HUES6 (cell line): Measurements from ENCODE around the gene OLFM1.
A peak's percentile ranks its signal among the peaks of the same experiment; 100 is the strongest.

Source experiments
- H3K27ac ChIP-seq: 2 replicates; pipeline ENCODE4 v1.7.0; 2013; ENCODE audit warnings: low read depth, mild to moderate bottlenecking, low read length, inconsistent platforms
- H3K27me3 ChIP-seq: 2 replicates; pipeline ENCODE4 v1.6.1; 2013; ENCODE audit warnings: low read length; ENCODE audit not compliant: control insufficient read depth, insufficient read depth
- H3K36me3 ChIP-seq: 2 replicates; pipeline ENCODE4 v1.6.1; 2013; ENCODE audit warnings: low read length; ENCODE audit not compliant: control insufficient read depth, insufficient read depth
- H3K4me1 ChIP-seq: 2 replicates; pipeline ENCODE4 v1.6.1; 2013; ENCODE audit warnings: low read length; ENCODE audit not compliant: control insufficient read depth, insufficient read depth
- H3K4me3 ChIP-seq: 2 replicates; pipeline ENCODE4 v1.5.1; 2013; ENCODE audit warnings: low read depth, low read length
- H3K9ac ChIP-seq: one replicate; pipeline ENCODE4 v1.6.1; 2013; ENCODE audit warnings: mild to moderate bottlenecking, low read length
- H3K9me3 ChIP-seq: 2 replicates; pipeline ENCODE4 v1.6.1; 2013; ENCODE audit warnings: low read depth, low read length; ENCODE audit not compliant: control insufficient read depth, insufficient read depth

OLFM1 gene

DNA sequence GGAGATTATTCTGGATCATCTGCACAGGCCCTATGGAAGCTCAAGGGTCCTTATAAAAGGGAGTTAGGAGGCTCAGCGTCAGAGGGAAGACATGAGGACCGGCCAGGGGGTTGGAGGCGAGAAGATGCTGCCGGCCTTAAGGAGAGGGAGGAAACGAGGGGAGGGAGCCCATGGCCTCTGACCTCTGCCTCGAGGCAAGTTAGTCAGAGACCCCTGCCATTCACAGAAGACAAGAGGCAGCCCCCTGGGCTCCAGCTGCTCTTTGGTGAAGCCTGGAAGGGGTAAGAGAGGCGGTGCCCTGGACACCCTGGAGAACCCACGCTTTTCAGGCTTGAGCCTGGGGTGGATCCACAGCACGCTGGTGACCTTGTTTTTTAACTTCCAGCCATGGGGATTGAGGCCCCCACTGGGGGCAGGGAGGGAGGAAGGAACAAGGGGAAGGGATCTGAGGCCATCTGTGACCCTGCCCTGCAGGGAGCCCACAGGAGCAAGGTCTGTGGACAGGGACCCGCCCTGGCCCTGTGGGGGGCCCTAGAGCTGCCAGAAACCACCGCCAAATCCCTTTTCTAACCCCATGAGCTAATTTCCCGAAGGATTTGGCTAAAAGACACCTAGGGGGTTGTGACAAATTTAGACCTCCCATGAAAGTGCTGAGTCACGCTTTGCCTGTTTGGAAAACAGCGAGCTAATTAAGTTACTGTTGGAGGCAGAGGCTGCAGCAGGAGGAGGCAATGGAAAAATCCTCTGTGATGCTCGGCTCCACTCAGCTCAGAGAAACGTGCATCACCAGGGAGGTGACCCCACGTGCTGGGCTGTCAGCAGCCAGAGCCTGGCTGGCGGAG, 49.7 kb downstream of the OLFM1 start:
- Histone ChIP-seq H3K4me3 (no peak overlapping the region), H3K36me3 (no peaks in the 10 kb centered on the region), H3K4me1 (peaks cover 21% of the 10 kb centered on the region), H3K27ac (peak overlapping the region; percentile 43; the same call in 1 of the 2 replicates), H3K9ac (peak overlapping the region; percentile 32), H3K9me3 (peaks cover 44% of the 10 kb centered on the region), H3K27me3 (no peaks in the 10 kb centered on the region)

DNA sequence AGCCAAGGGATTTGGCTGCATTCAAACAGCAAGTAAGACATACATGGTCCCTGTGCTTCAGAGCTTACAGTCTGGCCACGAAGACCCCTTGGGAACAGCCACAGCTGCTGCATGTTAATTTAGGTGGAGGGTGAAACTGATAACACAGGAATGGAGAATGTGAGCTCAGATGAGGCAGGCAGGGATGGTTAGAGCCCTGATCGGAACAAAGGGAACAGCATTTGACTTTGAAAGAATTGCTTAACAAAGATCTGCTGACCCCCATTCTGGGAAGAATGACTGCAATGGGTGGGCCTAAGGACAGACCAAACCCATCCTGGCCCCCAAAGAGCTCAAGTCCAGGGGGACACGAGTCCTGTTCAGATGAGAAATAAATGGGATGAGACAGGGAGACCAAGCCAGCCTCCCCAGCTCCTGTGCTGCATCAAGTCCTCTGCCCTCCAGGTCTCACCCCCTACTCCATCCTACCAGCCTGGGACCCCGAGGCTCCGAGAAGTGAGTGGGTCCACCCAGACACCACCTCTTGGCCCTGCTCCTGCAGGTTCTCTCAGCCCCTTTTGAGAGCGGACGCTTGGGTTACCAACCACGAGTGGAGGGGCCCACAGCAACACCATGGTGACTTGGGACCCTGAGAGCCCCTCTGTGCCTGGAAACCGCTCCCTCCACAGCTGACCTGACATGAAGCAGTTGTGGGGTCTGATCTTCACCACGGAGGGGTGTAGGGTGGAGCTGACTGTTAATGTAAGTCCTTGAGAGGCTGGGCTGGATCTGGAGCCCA, 50.8 kb downstream of the OLFM1 start:
- H3K4me3 ChIP-seq = no peak overlapping the region
- peak overlapping the region; percentile 32 for H3K9ac ChIP-seq
- H3K36me3 ChIP-seq = no peaks in the 10 kb centered on the region
- peaks cover 44% of the 10 kb centered on the region for H3K9me3 ChIP-seq
- H3K27me3 ChIP-seq = no peaks in the 10 kb centered on the region
- H3K27ac ChIP-seq = no peak overlapping the region; the same call in 1 of the 2 replicates
- peaks cover 13% of the 10 kb centered on the region for H3K4me1 ChIP-seq

DNA sequence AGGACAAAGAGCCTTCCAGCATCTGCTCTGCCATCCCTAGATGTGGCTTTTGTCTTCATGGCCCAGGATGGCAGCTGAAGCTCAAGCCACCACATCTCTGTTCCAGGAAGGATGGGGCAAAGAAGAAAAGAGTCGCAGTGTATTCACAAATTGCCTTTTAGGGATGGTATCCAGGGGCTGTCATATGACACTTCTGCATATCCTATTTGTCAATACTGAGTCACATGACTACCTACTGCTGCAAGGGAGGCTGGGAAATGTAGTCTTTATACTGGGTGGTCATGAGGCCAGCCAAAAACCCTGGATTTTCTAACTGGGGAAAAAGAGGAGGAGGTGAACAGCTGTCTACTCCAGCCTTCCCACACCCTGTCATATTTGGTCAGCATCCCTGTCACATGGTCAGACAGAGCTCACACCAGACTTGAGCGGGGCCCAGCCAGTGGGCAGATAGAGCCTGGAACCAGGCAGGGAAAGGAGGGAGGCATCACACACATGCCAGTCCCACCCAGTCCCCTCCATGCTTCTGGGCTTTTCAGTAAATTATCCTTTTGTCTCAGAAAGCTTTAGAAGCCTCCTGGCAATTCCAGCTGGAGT, 52.0 kb downstream of the OLFM1 start:
- Histone ChIP-seq H3K27me3 (no peaks in the 10 kb centered on the region), H3K4me3 (no peak overlapping the region), H3K9me3 (peaks cover 44% of the 10 kb centered on the region), H3K4me1 (peaks cover 16% of the 10 kb centered on the region), H3K27ac (no peak overlapping the region), H3K9ac (no peak overlapping the region), H3K36me3 (no peaks in the 10 kb centered on the region)

DNA sequence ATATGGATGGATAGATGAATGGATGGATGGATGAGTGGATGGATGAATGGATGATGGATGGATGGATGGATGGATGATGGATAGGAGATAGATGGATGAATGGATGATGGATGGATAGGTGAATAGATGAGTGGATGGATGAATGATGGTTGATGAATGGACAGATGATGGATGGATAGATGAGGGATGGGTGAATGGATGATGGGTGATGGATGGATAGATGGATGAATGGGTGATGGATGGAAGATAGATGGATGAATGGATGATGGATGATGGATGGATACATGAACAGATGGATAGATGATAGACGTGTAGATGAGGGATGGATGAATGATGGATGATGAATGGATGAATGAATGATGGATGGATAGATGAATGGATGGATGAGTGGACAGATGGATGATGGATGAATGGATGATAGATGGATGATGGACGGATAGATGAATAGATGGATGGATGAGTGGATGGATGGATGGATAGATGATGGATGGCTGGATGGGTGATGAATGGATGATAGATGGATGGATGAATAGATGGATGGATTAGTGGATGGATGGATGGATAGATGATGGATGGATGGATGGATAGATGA, 53.8 kb downstream of the OLFM1 start:
- Histone ChIP-seq H3K36me3 (no peaks in the 10 kb centered on the region), H3K9ac (no peak overlapping the region), H3K9me3 (peaks cover 44% of the 10 kb centered on the region), H3K27ac (no peak overlapping the region), H3K27me3 (no peaks in the 10 kb centered on the region), H3K4me3 (no peak overlapping the region), H3K4me1 (peaks cover 20% of the 10 kb centered on the region)

DNA sequence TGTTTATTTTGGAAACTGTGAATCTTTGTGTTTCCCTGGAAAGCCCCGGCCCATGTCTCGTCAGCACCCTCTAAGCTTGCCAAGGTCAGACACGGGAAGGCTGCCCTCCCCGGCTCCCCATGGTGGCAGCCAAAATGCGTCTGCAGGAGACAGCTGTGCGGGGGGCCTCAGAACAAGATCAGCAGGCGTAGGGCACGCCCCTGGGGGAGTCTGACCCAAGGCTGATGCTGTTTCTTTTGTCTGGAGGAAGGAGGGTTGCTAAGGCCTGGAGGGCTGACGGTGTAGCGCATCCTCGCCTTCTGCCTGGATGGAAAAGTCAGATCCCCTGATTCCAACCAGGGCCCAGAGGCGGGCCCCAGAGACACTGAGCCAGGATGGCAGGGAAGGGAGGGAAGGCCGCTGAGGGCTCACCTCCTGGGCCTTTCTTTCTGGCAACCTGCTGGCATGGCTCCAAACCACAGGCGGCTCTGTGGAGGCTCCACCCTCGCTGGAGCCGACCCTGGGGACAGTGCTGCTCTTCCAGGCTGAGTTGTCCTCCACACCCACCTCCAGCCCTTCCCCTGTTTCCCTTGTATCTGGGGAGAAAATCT, 57.2 kb downstream of the OLFM1 start:
- Histone ChIP-seq H3K36me3 (no peaks in the 10 kb centered on the region), H3K4me1 (peaks cover 7% of the 10 kb centered on the region), H3K9ac (no peak overlapping the region), H3K9me3 (peaks cover 20% of the 10 kb centered on the region), H3K27me3 (no peaks in the 10 kb centered on the region), H3K27ac (no peak overlapping the region), H3K4me3 (no peak overlapping the region)

DNA sequence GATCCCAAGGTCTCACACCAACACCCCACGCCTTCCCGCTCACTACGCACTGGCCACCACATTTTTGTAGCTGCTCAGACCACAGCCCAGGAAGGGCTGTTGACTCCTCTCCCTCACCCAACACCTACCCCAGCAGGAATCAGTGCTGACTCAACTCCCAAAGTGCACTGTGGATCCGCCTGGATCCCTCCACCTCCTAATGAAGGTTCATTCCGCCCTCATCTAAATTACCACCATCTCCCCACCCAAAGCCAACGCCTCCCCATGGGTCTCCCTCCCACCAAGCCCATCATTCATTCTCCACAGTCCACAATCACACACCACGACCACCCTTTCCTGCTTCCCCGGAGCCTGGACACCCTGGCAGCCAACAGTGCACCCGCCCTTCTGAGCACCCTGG, 57.8 kb downstream of the OLFM1 start:
- no peak overlapping the region for H3K9ac ChIP-seq
- peaks cover 21% of the 10 kb centered on the region for H3K9me3 ChIP-seq
- H3K27me3 ChIP-seq = no peaks in the 10 kb centered on the region
- H3K4me1 ChIP-seq = peaks cover 7% of the 10 kb centered on the region
- H3K4me3 ChIP-seq = no peak overlapping the region
- no peak overlapping the region for H3K27ac ChIP-seq
- no peaks in the 10 kb centered on the region for H3K36me3 ChIP-seq

DNA sequence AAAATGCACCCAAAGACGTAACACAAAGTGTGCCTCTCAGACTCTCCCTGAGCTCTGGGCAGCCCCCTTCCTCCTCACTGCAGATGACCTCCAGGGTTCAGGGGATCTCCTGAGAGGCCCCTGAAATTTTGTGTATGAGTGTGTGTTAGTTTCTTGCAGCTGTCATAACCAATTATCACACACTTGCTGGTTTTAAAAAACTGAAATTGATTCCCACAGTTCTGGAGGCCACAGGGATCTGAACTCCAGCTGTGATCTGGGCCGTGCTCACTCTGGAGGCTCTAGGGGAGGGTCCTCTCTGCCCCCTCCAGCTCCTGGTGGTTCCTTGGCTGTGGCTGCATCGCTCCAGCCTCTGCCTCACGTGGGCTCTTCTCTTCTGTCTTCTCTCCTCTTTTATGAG, 58.8 kb downstream of the OLFM1 start:
- no peak overlapping the region for H3K4me3 ChIP-seq
- no peak overlapping the region for H3K27ac ChIP-seq
- peaks cover 23% of the 10 kb centered on the region for H3K9me3 ChIP-seq
- no peaks in the 10 kb centered on the region for H3K36me3 ChIP-seq
- peaks cover 7% of the 10 kb centered on the region for H3K4me1 ChIP-seq
- H3K27me3 ChIP-seq = no peaks in the 10 kb centered on the region
- no peak overlapping the region for H3K9ac ChIP-seq

DNA sequence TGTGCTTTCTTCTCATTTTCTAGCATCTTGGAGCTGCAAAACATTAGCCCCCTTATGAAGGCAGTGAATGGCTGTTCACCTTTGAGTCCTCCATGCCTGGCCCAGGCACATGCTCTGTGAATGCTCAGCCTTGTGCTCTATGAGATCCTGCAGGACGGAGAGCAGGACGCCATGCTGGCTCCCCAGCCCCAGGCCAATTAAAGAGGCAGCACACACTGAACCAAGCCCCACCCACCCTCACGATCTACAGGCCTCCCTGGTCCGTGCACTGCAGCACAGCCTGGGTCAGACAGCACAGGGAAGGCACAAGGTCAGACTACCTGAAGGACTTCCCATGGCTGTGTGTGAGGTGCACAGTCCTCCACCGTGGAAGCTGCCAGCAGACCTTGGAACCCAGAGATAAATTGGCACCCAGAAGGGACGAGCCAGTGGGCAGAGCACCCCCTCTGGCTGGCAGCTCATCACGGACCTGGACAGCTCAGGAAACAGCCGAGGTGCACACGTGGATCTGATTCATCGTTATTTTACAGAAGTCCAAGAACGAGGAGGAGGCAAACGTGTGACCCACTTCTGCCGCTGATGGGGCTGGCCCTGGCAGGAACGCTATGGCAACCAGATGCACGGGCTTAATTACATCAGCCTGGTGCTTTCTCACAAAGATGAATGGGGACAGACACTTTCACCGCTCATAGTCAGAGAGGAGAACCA, 59.5 kb downstream of the OLFM1 start:
- no peak overlapping the region for H3K9ac ChIP-seq
- H3K27ac ChIP-seq = no peak overlapping the region
- peaks cover 22% of the 10 kb centered on the region for H3K9me3 ChIP-seq
- peaks cover 7% of the 10 kb centered on the region for H3K4me1 ChIP-seq
- H3K27me3 ChIP-seq = no peaks in the 10 kb centered on the region
- H3K36me3 ChIP-seq = no peaks in the 10 kb centered on the region
- H3K4me3 ChIP-seq = no peak overlapping the region

DNA sequence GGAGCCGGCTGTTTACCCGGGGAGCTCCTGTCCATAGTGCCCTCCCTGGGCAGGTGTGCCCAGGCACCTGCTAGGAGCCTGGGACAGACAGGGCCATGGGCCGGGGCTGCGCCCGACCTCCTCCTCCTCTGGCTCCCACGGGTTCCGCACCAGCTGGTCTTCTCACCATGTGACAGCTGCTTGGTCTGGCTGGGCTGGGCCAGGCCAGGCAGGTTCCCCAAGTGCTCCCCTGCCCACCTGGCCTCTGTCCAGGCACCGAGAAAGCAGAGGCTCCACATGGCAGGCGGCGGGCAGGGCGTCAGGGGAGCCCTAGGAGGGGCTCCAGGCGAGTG, 60.0 kb downstream of the OLFM1 start:
- Histone ChIP-seq H3K27ac (no peak overlapping the region), H3K4me1 (peaks cover 13% of the 10 kb centered on the region), H3K27me3 (no peaks in the 10 kb centered on the region), H3K36me3 (no peaks in the 10 kb centered on the region), H3K4me3 (no peak overlapping the region), H3K9ac (no peak overlapping the region), H3K9me3 (peaks cover 22% of the 10 kb centered on the region)

DNA sequence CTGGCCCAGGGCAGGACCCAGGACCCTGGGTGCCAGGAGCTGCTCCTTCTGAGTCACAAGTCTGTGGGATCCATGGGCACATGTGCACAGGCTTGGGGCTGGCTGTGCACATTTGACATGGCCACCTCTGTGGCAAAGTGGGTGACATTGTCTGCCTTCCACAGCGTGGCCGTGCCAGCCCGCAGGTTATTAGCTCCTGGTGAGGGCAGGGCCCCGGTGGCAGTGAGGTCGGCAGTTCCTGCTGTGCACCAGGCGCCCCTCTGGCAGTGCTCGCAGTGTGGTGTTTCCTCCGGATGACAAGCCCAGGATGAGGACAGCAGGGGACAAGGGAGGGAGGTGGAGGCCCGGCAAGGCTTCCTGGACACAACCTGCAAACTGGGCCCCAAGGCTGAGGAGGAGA, 60.5 kb downstream of the OLFM1 start:
- no peak overlapping the region for H3K4me3 ChIP-seq
- H3K4me1 ChIP-seq = peaks cover 18% of the 10 kb centered on the region
- peaks cover 22% of the 10 kb centered on the region for H3K9me3 ChIP-seq
- H3K27me3 ChIP-seq = no peaks in the 10 kb centered on the region
- H3K27ac ChIP-seq = no peak overlapping the region
- H3K36me3 ChIP-seq = no peaks in the 10 kb centered on the region
- H3K9ac ChIP-seq = no peak overlapping the region
